GM15510 (cell line): Measurements from ENCODE around the gene F8.

Experiments used
- POLR2A ChIP-seq: IDR thresholded peaks from 3 replicates; pipeline ENCODE4 v1.6.1; 2011; ENCODE audit warnings: borderline replicate concordance; ENCODE audit not compliant: insufficient read length; ENCODE audit errors: extremely low read depth

Gene F8

GRCh38 chrX:155009994-155010472, 12.5 kb downstream of the F8 start:
- no peak for TF ChIP-seq POLR2A

DNA sequence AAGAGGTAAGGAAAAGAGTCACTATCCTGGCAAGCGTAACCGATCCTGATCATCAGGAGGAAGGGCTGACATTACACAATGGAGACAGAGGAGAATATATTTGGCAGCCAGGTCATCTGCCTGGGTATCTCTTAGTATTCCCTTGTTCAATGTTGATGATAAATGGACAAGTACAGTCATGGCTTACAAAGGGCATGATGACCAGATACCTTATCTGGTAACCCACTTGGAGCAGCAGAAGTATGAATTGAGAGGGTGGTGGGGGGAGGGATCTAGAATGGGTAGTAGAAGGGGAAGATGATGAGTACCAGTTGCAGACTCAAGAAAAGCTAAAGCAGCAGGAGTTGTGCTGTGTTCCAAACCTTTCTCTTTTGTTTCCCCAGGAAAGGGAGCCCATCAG, 17.3 kb downstream of the F8 start:
- TF ChIP-seq POLR2A = no peak

DNA sequence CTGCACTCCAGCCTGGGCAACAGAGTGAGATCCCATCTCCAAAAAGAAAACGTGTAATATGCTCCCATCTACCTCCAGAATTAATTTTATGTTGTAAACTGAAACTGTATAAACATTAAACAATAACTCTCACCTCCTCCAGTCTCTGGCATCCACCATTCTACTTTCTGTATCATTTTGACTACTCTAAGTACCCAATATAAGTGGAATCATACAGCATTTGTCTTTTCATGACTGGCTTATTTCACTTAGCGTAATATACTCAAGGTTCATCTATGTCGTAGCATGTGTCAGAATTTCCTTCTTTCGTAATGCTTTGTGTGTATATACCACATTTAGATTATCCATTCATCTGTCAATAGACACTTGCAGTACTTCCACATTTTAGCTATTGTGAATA, 20.6 kb downstream of the F8 start:
- no peak for TF ChIP-seq POLR2A

DNA sequence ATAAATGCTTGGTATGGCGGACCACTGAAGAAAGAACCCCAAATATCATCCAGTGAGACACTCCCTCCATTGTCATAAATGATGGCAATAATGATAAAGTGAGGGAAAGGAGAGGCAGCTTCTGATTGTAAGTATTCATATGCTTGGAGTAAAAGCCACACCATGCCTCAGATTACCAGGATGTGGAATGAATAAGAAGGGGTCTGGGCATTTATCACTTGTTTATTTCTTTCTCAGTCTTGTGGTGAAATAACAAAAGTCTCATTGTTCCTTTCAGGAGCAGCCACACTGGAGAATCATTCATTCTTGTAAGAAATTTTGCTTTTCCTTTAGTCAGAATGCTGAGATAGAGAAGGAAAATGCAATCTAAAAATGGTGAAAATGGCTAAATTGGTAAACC, 21.7 kb downstream of the F8 start:
- no peak for TF ChIP-seq POLR2A

- no peak for TF ChIP-seq POLR2A
Measured at GRCh38 chrX:154998204-154998880, 24.2 kb downstream of the F8 start.

- TF ChIP-seq POLR2A = no peak
Measured at GRCh38 chrX:154991476-154991875, 31.0 kb downstream of the F8 start.

GRCh38 chrX:154991039-154991438, 31.5 kb downstream of the F8 start:
- TF ChIP-seq POLR2A = no peak

GRCh38 chrX:154990496-154990895, 32.0 kb downstream of the F8 start:
- TF ChIP-seq POLR2A = no peak

GRCh38 chrX:154988719-154989118, 33.8 kb downstream of the F8 start:
- TF ChIP-seq POLR2A = no peak

GRCh38 chrX:154987940-154988339, 34.6 kb downstream of the F8 start:
- no peak for TF ChIP-seq POLR2A

DNA sequence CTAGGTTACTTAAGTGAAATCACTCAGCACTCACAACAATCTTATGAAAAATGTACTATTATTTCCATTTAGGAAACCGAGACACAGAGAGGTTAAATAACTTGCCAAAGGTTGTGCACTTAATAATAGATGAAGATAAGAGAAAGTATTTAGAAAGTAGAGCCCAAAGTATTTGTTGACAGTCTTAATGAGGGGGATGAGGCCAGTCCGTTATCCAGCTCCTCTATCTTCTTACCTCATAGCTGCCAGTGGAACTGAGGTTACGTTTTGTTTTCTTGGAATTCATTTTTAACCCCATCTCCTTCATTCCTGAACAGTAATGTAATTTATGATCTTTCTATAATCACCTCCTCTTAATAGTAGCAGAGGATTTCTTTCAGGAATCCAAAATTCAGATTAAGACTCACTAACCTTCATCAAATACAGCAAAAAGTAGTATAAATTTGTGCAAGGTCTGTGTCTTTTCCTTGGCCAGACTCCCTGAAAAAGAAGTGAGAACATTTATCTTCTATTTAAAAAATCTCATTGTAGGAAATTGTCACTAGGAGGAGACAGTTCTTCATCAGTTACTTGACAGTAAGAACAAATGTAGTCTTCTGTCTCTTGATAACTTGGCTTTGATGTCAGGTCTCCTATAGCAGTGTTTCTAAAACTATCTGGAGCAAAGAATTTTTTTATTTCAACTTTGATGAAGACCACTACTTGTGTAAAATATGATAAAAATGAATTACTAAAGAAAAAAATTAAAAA, 35.5 kb downstream of the F8 start:
- no peak for TF ChIP-seq POLR2A

DNA sequence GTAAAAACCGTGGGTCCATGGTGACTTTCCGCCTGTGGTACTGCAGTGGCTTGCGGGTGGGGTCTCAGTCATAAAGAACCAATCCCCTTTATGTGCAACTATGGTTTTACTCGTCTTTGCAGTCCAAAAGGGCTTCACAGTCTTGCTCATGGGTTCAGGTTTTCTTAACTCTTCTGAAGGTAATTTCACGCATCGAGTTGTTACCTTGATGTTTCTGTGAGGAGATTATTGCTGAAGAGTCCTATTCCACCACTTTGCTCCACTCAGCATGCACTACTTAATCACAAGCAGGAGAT, 41.5 kb downstream of the F8 start:
- TF ChIP-seq POLR2A = no peak

GRCh38 chrX:154980330-154981115, 42.0 kb downstream of the F8 start:
- TF ChIP-seq POLR2A = no peak

DNA sequence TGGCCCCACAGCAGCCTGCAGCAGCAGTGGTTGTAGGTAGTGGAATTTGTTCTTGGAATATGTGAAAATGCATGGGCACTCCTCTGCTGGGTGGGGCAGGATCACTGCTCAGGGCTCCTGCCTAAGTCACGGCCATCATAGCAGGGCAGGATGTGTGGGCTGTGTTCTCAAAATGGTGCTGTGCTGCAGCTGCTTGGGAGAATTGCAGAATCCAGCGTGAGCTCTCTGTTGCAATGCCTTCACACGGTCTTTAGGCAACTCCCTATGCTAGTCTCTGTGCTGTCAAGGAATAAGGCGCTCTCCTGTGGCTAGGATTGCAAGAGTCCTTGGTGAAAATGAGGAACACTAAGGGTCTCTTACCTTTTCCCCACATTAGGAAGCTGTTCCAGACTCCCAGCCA, 42.9 kb downstream of the F8 start:
- no peak for TF ChIP-seq POLR2A

DNA sequence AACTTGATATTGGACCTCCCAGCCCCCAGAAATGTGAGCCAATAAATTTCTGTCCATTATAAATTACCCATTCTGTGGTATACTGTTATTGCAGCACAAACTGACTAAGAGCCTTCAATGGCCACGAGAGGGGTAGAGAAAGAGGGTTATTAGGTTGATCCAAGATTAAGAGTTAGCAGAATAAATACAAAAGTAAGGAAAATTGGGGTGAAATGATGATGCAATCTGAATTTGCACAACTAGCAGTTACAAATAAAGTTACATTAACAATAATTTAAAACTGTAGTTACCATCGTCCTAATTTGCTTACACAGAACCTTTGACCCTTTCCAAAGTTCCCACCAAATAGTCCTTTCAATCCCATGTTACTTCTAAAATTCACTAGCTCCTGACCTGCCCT, 54.2 kb downstream of the F8 start:
- no peak for TF ChIP-seq POLR2A
